Sigmoid colon (tissue), 7 donors: ENCODE data around the gene TRPV4. TPM values are rescaled to one million over a fixed set of nuclear protein-coding genes. Genes with fewer than 3 reads are reported as not detected.
A peak's percentile ranks its signal among the peaks of the same experiment; 100 is the strongest.

Experiments
- DNase-seq: peaks from one replicate; pipeline ENCODE4 v3.0.0-alpha.2; 2019
- H3K27ac ChIP-seq, 4 donors: fragments of 200-600 bp; sonication (generic); one replicate each; pipeline ENCODE4 v1.5.1; 2016 to 2019; ENCODE audit warnings: mild to moderate bottlenecking in 1 of 4
- H3K27me3 ChIP-seq, 3 donors: fragments of 200-600 bp; sonication (generic); one replicate each; pipeline ENCODE4 v1.5.1; 2019; ENCODE audit warnings: mild to moderate bottlenecking in 1 of 3
- H3K36me3 ChIP-seq, 4 donors: fragments of 200-600 bp; sonication (generic); one replicate each; pipeline ENCODE4 v1.5.1; 2016 to 2019
- H3K4me1 ChIP-seq, 4 donors: fragments of 200-600 bp; sonication (generic); one replicate each; pipeline ENCODE4 v1.5.1; 2017 to 2019
- H3K4me3 ChIP-seq, 4 donors: fragments of 200-600 bp; sonication (generic); one replicate each; pipeline ENCODE4 v1.5.1; 2017 to 2019; ENCODE audit warnings: mild to moderate bottlenecking in 2 of 4, moderate library complexity in 1 of 4
- H3K9me3 ChIP-seq, 4 donors: fragments of 200-600 bp in 3 of 4; sonication (generic) in 3 of 4; one replicate each; pipeline versions ENCODE4 v1.5.1 to v1.6.1; 2013 to 2019
- CTCF ChIP-seq, 4 experiments: fragments of 450-650 bp in 3 of 4; fragments of 200-600 bp in 1 of 4; IDR thresholded peaks; one replicate each; pipeline ENCODE4 v1.5.1; 2016 to 2019; ENCODE audit warnings: antibody characterized with exemption in 4 of 4, mild to moderate bottlenecking in 3 of 4, moderate library complexity in 2 of 4
- EP300 ChIP-seq, 4 donors: sonication (generic); formaldehyde crosslinking; IDR thresholded peaks; one replicate each; pipeline ENCODE4 v1.6.1; 2017; ENCODE audit warnings: antibody characterized with exemption in 4 of 4
- POLR2A ChIP-seq, 2 donors: fragments of 450-650 bp; IDR thresholded peaks; one replicate each; pipeline ENCODE4 v1.6.1; 2016; ENCODE audit warnings: antibody characterized with exemption in 2 of 2, mild to moderate bottlenecking in 2 of 2, moderate library complexity in 2 of 2
- POLR2AphosphoS5 ChIP-seq, 4 donors: sonication (generic); formaldehyde crosslinking; IDR thresholded peaks; one replicate each; pipeline ENCODE4 v1.6.1; 2017; ENCODE audit warnings: antibody characterized with exemption in 4 of 4
- WGBS, 2 donors: extraction: QIAGEN DNeasy Blood & Tissue Kit; methylation state at CpG; one replicate each; pipeline ENCODE4 v1.1.7; 2013; 5-methylcytosine and 5-hydroxymethylcytosine counted together
- intact Hi-C: fragments of 100-400 bp; cut with DNase I; formaldehyde crosslinking; loops from one replicate; pipeline ENCODE4 v1.15.1; 2023
- polyA plus RNA-seq, 3 donors: library from polyadenylated mRNA; stranded (reverse); fragments of 200-250 nt; gene quantifications; one replicate each; pipeline ENCODE4 v1.2.3, GENCODE V29; 2013
- total RNA-seq, 4 donors: library from RNA; depleted of rRNA; stranded (reverse); fragments of >200 nt; gene quantifications; one replicate each; pipeline ENCODE4 v1.1.0, GENCODE V29; 2016
- donor health status: healthy with polysubstance abuse.
- donor health status: Bipolar disorder and iron deficiency.
- donor health status: healthy.

TRPV4 gene
- total and polyA plus RNA-seq, 7 donors: 0.14 to 0.60 (median 0.39) TPM; not detected in 1

GRCh38 chr12:109764776-109765445, 68.3 kb downstream of the TRPV4 start:
- intact Hi-C loops: no loop called here
- Histone ChIP-seq H3K4me1 (peaks cover 0 to 9% (median 7%) of the 10 kb centered on the region in 4 donors), H3K36me3 (no peaks in the 10 kb centered on the region), H3K9me3 (no peaks in the 10 kb centered on the region), H3K27ac (no peak overlapping the region), H3K27me3 (no peaks in the 10 kb centered on the region), H3K4me3 (no peak overlapping the region)
- TF ChIP-seq CTCF (IDR thresholded peaks at IDR 0.05): no peak
- TF ChIP-seq EP300 (IDR thresholded peaks at IDR 0.05): no peak
- peak; percentile 49 for DNase-seq
- WGBS, 2 donors: 88 to 90% methylated on average over 18 of the region's 18 CpGs

DNA sequence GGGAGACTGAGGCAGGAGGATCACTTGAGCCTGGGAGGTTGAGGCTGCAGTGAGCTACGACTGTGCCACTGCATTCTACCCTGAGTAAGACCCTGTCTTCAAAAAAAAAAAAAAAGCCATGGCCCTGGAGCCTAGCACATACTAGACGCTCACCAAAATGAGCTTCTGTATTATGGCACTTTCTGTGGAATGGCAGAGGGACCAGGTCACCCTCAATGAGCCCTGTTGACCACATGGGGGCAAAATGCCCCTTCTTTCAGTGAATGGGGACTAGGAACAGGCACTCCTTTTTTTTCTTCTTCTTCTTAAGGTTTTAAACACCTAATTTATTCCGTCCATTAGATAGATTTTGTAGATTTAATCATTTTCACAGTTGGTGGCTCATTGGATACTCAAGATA, 69.1 kb downstream of the TRPV4 start:
- H3K4me1 ChIP-seq: peaks cover 0 to 16% (median 14%) of the 10 kb centered on the region in 4 donors
- no peaks in the 10 kb centered on the region for H3K9me3 ChIP-seq
- no peak overlapping the region for H3K27ac ChIP-seq
- TF ChIP-seq EP300 (IDR thresholded peaks at IDR 0.05): no peak
- H3K4me3 ChIP-seq: no peak overlapping the region
- no peaks in the 10 kb centered on the region for H3K36me3 ChIP-seq
- WGBS, 2 donors: 90% methylated on average over 3 of the region's 3 CpGs
- no peak for DNase-seq
- no peaks in the 10 kb centered on the region for H3K27me3 ChIP-seq
- intact Hi-C loops: no loop called here

DNA sequence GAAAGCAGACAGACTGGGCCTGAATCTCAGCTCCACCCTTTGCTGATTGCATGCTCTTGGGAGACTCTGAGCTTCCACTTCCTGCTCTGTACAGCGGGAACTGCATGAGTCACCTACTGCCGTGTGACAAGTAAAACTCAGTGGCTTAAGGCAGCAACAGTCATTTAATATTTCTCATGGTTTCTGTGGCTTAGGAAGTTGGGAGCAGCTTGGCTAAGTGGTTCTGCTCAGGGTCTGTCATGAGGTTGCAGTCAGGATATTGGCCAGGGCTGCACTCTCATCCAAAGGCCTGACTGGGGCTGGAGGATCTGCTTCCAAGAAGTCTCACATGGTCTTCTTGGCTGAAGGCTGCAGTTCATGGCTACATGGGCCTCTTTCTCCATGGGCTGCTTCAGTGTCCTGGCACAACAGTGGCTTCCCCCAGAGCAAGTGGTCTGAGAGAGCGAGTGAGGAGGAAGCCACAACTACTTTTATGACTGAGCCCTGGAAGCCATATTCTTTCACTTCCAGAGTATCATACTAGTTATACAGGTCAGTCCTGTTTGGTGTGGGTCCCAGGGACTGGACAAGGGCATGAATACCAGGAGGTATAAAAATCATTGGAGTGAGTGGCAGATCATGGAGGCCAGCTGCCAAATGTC, 69.9 kb downstream of the TRPV4 start:
- Histone ChIP-seq H3K9me3 (no peaks in the 10 kb centered on the region), H3K27me3 (no peaks in the 10 kb centered on the region), H3K36me3 (no peaks in the 10 kb centered on the region), H3K4me1 (peaks cover 0 to 20% (median 20%) of the 10 kb centered on the region in 4 donors), H3K4me3 (no peak overlapping the region), H3K27ac (no peak overlapping the region)
- peak; percentile 35 for DNase-seq
- intact Hi-C loops: no loop called here
- 45 to 59% methylated on average over 3 of the region's 3 CpGs for WGBS, 2 donors
- TF ChIP-seq CTCF (IDR thresholded peaks at IDR 0.05) (no peak), POLR2A (IDR thresholded peaks at IDR 0.05) (no peak), EP300 (IDR thresholded peaks at IDR 0.05) (no peak), POLR2AphosphoS5 (IDR thresholded peaks at IDR 0.05) (no peak)

DNA sequence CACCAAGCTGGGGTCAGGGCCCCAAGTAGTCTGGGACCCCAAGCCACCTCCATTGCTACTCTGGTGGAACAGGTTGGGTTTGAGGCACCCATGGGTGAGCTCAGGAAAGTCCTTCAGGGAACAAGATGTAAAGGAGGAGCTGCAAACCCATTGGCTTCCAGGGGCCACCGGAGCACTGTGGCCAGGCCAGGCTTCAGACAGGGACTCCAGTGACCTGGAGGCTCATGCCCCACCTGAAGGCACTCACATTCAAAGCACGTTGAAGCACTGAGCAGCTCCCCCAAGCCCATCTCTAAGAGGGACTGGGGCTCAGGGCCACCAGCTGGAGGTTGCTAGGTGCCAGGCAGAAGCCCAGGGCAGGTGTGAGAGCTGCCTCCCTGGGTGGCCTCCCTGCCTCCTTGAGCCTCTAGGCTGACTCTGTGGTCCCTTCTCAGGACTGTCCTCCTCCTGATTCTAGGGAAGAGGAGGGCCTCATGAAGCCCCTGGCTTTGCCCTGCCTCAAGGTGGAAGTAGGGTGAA, 70.5 kb downstream of the TRPV4 start:
- WGBS, 2 donors: 71 to 98% methylated on average over 2 of the region's 2 CpGs
- intact Hi-C loops: no loop called here
- DNase-seq: peak; percentile 43
- no peaks in the 10 kb centered on the region for H3K27me3 ChIP-seq
- H3K36me3 ChIP-seq: no peaks in the 10 kb centered on the region
- no peaks in the 10 kb centered on the region for H3K9me3 ChIP-seq
- peaks cover 0 to 20% (median 20%) of the 10 kb centered on the region in 4 donors for H3K4me1 ChIP-seq
- no peak for TF ChIP-seq EP300 (IDR thresholded peaks at IDR 0.05)
- no peak for TF ChIP-seq POLR2A (IDR thresholded peaks at IDR 0.05)
- no peak for TF ChIP-seq CTCF (IDR thresholded peaks at IDR 0.05)
- TF ChIP-seq POLR2AphosphoS5 (IDR thresholded peaks at IDR 0.05): no peak
- H3K4me3 ChIP-seq: no peak overlapping the region
- H3K27ac ChIP-seq: no peak overlapping the region

DNA sequence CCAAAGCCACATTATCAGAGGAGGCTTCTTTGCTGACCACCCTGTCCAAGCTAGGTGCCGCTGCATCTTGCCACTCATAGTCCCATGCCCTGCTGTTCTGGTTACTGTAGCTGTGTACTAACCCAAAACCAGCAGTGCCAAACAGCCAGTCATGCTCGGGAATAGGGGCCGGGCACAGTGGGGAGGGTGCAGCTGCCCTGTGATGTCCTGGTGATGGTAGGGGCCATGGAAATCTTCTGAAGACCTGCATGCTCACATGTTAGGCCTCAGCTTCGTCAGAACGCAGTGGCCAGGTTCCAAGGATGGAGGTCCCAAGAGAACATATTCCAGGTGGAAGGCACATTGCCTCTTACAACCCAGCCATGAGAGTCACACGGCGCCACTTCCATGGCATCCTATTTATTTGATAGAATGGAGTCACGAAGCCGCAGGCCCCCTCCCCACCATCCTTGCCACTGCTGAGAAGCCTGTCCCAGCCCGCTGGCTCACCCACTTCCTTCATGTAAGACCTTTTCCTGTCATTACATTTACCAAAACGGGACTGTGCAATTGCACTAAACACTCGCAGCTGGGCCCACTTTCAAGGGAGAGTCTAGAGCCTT, 71.0 kb downstream of the TRPV4 start:
- WGBS, 2 donors: 90 to 94% methylated on average over 12 of the region's 12 CpGs
- Histone ChIP-seq H3K27ac (no peak overlapping the region), H3K4me1 (peaks cover 0 to 20% (median 20%) of the 10 kb centered on the region in 4 donors), H3K27me3 (no peaks in the 10 kb centered on the region), H3K9me3 (no peaks in the 10 kb centered on the region), H3K36me3 (no peaks in the 10 kb centered on the region), H3K4me3 (no peak overlapping the region)
- DNase-seq: peak; percentile 41
- intact Hi-C loops: no loop called here
- no peak for TF ChIP-seq POLR2A (IDR thresholded peaks at IDR 0.05)
- no peak for TF ChIP-seq POLR2AphosphoS5 (IDR thresholded peaks at IDR 0.05)
- TF ChIP-seq EP300 (IDR thresholded peaks at IDR 0.05): no peak
- no peak for TF ChIP-seq CTCF (IDR thresholded peaks at IDR 0.05)
